SIG-M5 treated with dmso at 0.1 percent for 504 hours (cell line): ENCODE measurements around the gene WNK1.
"Not testable (repeated sequence)": the region's sequence is repeated elsewhere in the genome, so short reads cannot be mapped to it uniquely, and the experiment has no call there.

Experiments
- DNase-seq: peaks from one replicate; lab custom pipeline; 2025; ENCODE audit not compliant: unreplicated experiment; lab: John Stamatoyannopoulos, UW

Gene WNK1

GRCh38 chr12:740921-741320 is 11.5 kb upstream of the WNK1 start:
- no peak for DNase-seq

GRCh38 chr12:749751-750270 is 2.6 kb upstream of the WNK1 start:
- no peak for DNase-seq

- no peak for DNase-seq
These were observed 1.8 kb upstream of the WNK1 start for GRCh38 chr12:750366-751191.

GRCh38 chr12:751192-751998 is 984 bp upstream of the WNK1 start:
- peak; percentile 99 for DNase-seq

- peak; percentile 27 for DNase-seq
These were observed 574 bp downstream of the WNK1 start for GRCh38 chr12:752695-753610.

- peak; percentile 39 for DNase-seq
These were observed 1.5 kb downstream of the WNK1 start for GRCh38 chr12:753611-754472.

- peak; percentile 26 for DNase-seq
These were observed 2.1 kb downstream of the WNK1 start for GRCh38 chr12:754473-754820.

- peak; percentile 94 for DNase-seq
These were observed 2.6 kb downstream of the WNK1 start for GRCh38 chr12:754851-755562.

- DNase-seq = no peak
These were observed 7.2 kb downstream of the WNK1 start for GRCh38 chr12:759628-760027.

GRCh38 chr12:761256-761655 is 8.9 kb downstream of the WNK1 start:
- DNase-seq = no peak

- DNase-seq = no peak
These were observed 13.5 kb downstream of the WNK1 start for GRCh38 chr12:765840-766239.

GRCh38 chr12:768434-768833 is 16.1 kb downstream of the WNK1 start:
- DNase-seq = no peak

GRCh38 chr12:770479-770878 is 18.1 kb downstream of the WNK1 start:
- peak; percentile 29 for DNase-seq

- no peak for DNase-seq
These were observed 19.8 kb downstream of the WNK1 start for GRCh38 chr12:772056-772697.

GRCh38 chr12:774051-774614 is 21.8 kb downstream of the WNK1 start:
- DNase-seq = peak; percentile 31

GRCh38 chr12:775973-776771 is 23.8 kb downstream of the WNK1 start:
- DNase-seq = not testable (repeated sequence)

- DNase-seq = not testable (repeated sequence)
These were observed 24.5 kb downstream of the WNK1 start for GRCh38 chr12:776772-777373.
